K562 (cell line): ENCODE results near the gene SH3RF1. TPM values are rescaled to one million over a fixed set of nuclear protein-coding genes. Genes with fewer than 3 reads are reported as not detected.

Experiments used
- ATAC-seq: fragments of 200-7000 bp; cut with Tn5 transposase; 3 replicates; pipeline ENCODE4 v1.9.1; 2020; ENCODE audit warnings: moderate library complexity
- BruUV-seq: library from RNA; stranded (reverse); fragments of 400-500 nt; replicated peaks from 2 replicates; lab custom pipeline; 2021; lab: Mats Ljungman, UMichigan
- CTCF ChIA-PET: fragments of 300-600 bp; formaldehyde crosslinking; extraction: SDS; loops from one replicate; lab custom pipeline; 2021; ENCODE audit warnings: low intra/inter-chr PET ratio; lab: Yijun Ruan, JAX
- POLR2A ChIA-PET: fragments of 300-600, 350-650 bp; sonication (Branson Sonifier 250); formaldehyde crosslinking; extraction: SDS; loops from one replicate; lab custom pipeline; 2021; ENCODE audit warnings: antibody characterized with exemption, inconsistent platforms; lab: Yijun Ruan, JAX
- DNase-seq, 4 experiments: peaks; one replicate each; pipeline versions ENCODE4 v3.0.0 to v3.0.0-alpha.2; 2011 to 2018; ENCODE audit warnings: low spot score in 3 of 4, mixed read lengths in 3 of 4; ENCODE audit errors: extremely low read depth in 1 of 4
- FAIRE-seq: peaks from 2 replicates; lab custom pipeline; 2011; peaks lifted over from hg19 to GRCh38; lab: Jason Lieb, UNC
- H2AFZ ChIP-seq: 2 replicates; pipeline ENCODE4 v1.6.0; 2011; ENCODE audit warnings: low read depth, low read length, control low read depth, inconsistent platforms
- H3K27ac ChIP-seq: fragments of 200-600 bp; 3 replicates; pipeline ENCODE4 v1.8.0; 2011; ENCODE audit warnings: low read depth, mild to moderate bottlenecking, control low read depth, inconsistent platforms, low read length, moderate library complexity, mixed read lengths; ENCODE audit errors: extremely low read depth
- H3K27me3 ChIP-seq, 2 experiments: fragments of 300-600 bp in 1 of 2; 2 replicates in 1 of 2; 3 replicates in 1 of 2; pipeline versions ENCODE4 v1.6.0 to v1.8.0; 2011; ENCODE audit warnings: inconsistent platforms in 2 of 2, low read length in 2 of 2, mild to moderate bottlenecking in 1 of 2, mixed read lengths in 1 of 2, moderate library complexity in 1 of 2; ENCODE audit not compliant: control insufficient read depth in 2 of 2, insufficient read depth in 2 of 2
- H3K36me3 ChIP-seq: fragments of 300-600 bp; 3 replicates; pipeline ENCODE4 v1.8.0; 2011; ENCODE audit warnings: mild to moderate bottlenecking, low read length, inconsistent platforms; ENCODE audit not compliant: control insufficient read depth, insufficient read depth
- H3K4me1 ChIP-seq, 2 experiments: fragments of 200-600 bp in 1 of 2; replicated peaks in 1 of 2; 2 replicates in 1 of 2; 3 replicates in 1 of 2; pipeline versions ENCODE4 v1.5.1 to v1.8.0; 2011; ENCODE audit warnings: inconsistent platforms in 2 of 2, low read length in 2 of 2, mild to moderate bottlenecking in 1 of 2, mixed read lengths in 1 of 2, moderate library complexity in 1 of 2; ENCODE audit not compliant: control insufficient read depth in 2 of 2, insufficient read depth in 2 of 2
- H3K4me2 ChIP-seq: 2 replicates; pipeline ENCODE4 v1.6.1; 2011; ENCODE audit warnings: low read length, control low read depth, inconsistent platforms, mixed read lengths; ENCODE audit not compliant: insufficient read depth
- H3K4me3 ChIP-seq: fragments of 200-600 bp; sonication (generic), shearing (Covaris generic); 2 replicates; pipeline ENCODE4 v1.5.1; 2016; ENCODE audit warnings: control low read depth, inconsistent platforms
- H3K79me2 ChIP-seq: fragments of 200-600 bp; 3 replicates; pipeline ENCODE4 v1.8.0; 2011; ENCODE audit warnings: low read length, inconsistent platforms; ENCODE audit not compliant: control insufficient read depth, insufficient read depth
- H3K9ac ChIP-seq, 2 experiments: 2 replicates each; pipeline versions ENCODE4 v1.6.0 to v1.6.1; 2011; ENCODE audit warnings: low read depth in 2 of 2, low read length in 2 of 2, control low read depth in 1 of 2, inconsistent platforms in 1 of 2, mild to moderate bottlenecking in 1 of 2, mixed read lengths in 1 of 2; ENCODE audit not compliant: insufficient read depth in 1 of 2
- H3K9me1 ChIP-seq: one replicate; pipeline ENCODE4 v1.6.0; 2011; ENCODE audit warnings: inconsistent platforms, mild to moderate bottlenecking, low read length, moderate library complexity; ENCODE audit not compliant: control insufficient read depth, insufficient read depth
- H3K9me3 ChIP-seq: replicated peaks from 2 replicates; pipeline ENCODE4 v1.5.1; 2011; ENCODE audit warnings: low read depth, low read length, inconsistent platforms; ENCODE audit not compliant: control insufficient read depth, insufficient read depth
- H4K20me1 ChIP-seq: replicated peaks from 2 replicates; pipeline ENCODE4 v1.6.1; 2011; ENCODE audit warnings: low read length, inconsistent platforms, mixed read lengths; ENCODE audit not compliant: control insufficient read depth, insufficient read depth
- ELF2 ChIP-seq: fragments of 250-450 bp; sonication (Bioruptor Pico); IDR thresholded peaks from 2 replicates; pipeline ENCODE4 v1.5.0; 2021; ENCODE audit warnings: mild to moderate bottlenecking
- ETV6 ChIP-seq, 3 experiments: fragments of 150-350 bp in 1 of 3; sonication (generic) in 1 of 3; formaldehyde crosslinking in 1 of 3; IDR thresholded peaks; 2 replicates each; pipeline versions ENCODE4 v1.6.1 to v1.8.0; 2014 to 2022; ENCODE audit warnings: borderline replicate concordance in 2 of 3, low read depth in 2 of 3, antibody characterized with exemption in 1 of 3, low read length in 1 of 3, mild to moderate bottlenecking in 1 of 3, missing genetic modification reagents in 1 of 3
- IFI16 ChIP-seq: fragments of 250-450 bp; sonication (Bioruptor Pico); IDR thresholded peaks from 2 replicates; pipeline ENCODE4 v2.1.2; 2022; ENCODE audit warnings: mild to moderate bottlenecking, inconsistent platforms
- KAT2B ChIP-seq: IDR thresholded peaks from one replicate; pipeline ENCODE4 v1.6.1; 2012; ENCODE audit warnings: low read depth, mild to moderate bottlenecking, control low read depth, inconsistent platforms, low read length, moderate library complexity
- MYC ChIP-seq, 2 experiments: fragments of 250-450 bp in 1 of 2; sonication (Bioruptor Pico) in 1 of 2; IDR thresholded peaks; 2 replicates each; pipeline versions ENCODE4 v1.5.1 to v1.6.1; 2012 to 2021; ENCODE audit warnings: low read depth in 2 of 2, borderline replicate concordance in 1 of 2, improper control_type of control experiment in 1 of 2, low read length in 1 of 2, mild to moderate bottlenecking in 1 of 2, moderate library complexity in 1 of 2
- ZBTB7A ChIP-seq: IDR thresholded peaks from 2 replicates; pipeline ENCODE4 v1.6.1; 2011; ENCODE audit warnings: low read depth, mild to moderate bottlenecking, low read length, moderate library complexity, borderline replicate concordance; ENCODE audit not compliant: control insufficient read depth
- ZNF184 ChIP-seq: sonication (generic); formaldehyde crosslinking; IDR thresholded peaks from 2 replicates; pipeline ENCODE4 v1.5.0; 2020; ENCODE audit warnings: missing genetic modification reagents
- ZNF282 ChIP-seq: sonication (generic); formaldehyde crosslinking; IDR thresholded peaks from 2 replicates; pipeline ENCODE4 v1.8.1; 2023; ENCODE audit warnings: missing genetic modification reagents
- WGBS: fragments of 100-300 bp; shearing (Covaris generic); methylation state at CpG from one replicate; pipeline ENCODE4 v1.1.6; 2016; ENCODE audit warnings: low coverage, mixed read lengths; ENCODE audit not compliant: insufficient coverage; ENCODE audit errors: missing lambda C conversion rate; 5-methylcytosine and 5-hydroxymethylcytosine counted together
- in situ Hi-C: fragments of 300-500 bp; cut with MboI; formaldehyde crosslinking; loops from 4 replicates; pipeline ENCODE4 v1.15.0; 2018; ENCODE audit warnings: inconsistent platforms, mixed read lengths
- intact Hi-C: fragments of 100-400 bp; cut with micrococcal nuclease; formaldehyde crosslinking; loops from 2 replicates; pipeline ENCODE4 v1.14.2; 2022
- polyA plus RNA-seq, 8 experiments: library from polyadenylated mRNA; depleted of rRNA in 4 of 8; stranded (reverse) in 5 of 8; unstranded in 3 of 8; fragments of >200 nt; fragmentation: Nextera tagmentation in 2 of 8; fragmentation: Illumina TruSeq in 1 of 8; extraction: Ambion mirVana in 2 of 8; extraction: Trizol in 1 of 8; gene quantifications; 2 replicates each; pipeline versions ENCODE4 v1.2.1 to v1.2.3, GENCODE V29; 2011 to 2014; ENCODE audit warnings: inconsistent platforms in 1 of 8, missing spikeins in 1 of 8
- total RNA-seq, 7 experiments: library from RNA; depleted of rRNA in 6 of 7; stranded (reverse); fragments of >200 nt in 6 of 7; fragmentation: Illumina TruSeq in 2 of 7; extraction: Trizol in 2 of 7; gene quantifications; 2 replicates each; pipeline versions ENCODE4 v1.2.1 to v1.2.3, GENCODE V29; 2011 to 2021; ENCODE audit warnings: low replicate concordance in 1 of 7
- TF ChIP-seq, protein P1 (sequence below): fragments of 450-650 bp; formaldehyde crosslinking; IDR thresholded peaks from 2 replicates; pipeline ENCODE4 v1.4.0; 2020; ENCODE audit warnings: mild to moderate bottlenecking, mixed read lengths
- TF ChIP-seq, protein P2 (sequence below): sonication (generic); formaldehyde crosslinking; IDR thresholded peaks from 2 replicates; pipeline ENCODE4 v1.8.0; 2022; ENCODE audit warnings: mild to moderate bottlenecking, missing genetic modification reagents
- TF ChIP-seq, protein P3 (sequence below): fragments of 250-450 bp; sonication (Bioruptor Pico); IDR thresholded peaks from 2 replicates; pipeline ENCODE4 v1.5.0; 2021

SH3RF1 gene
- total and polyA plus RNA-seq, 9 of the 15 experiments (the other 6 are each of a cell fraction or from before 2014, with no cell fraction given): 0.04 to 0.16 (median 0.11) TPM; not detected in 6

DNA sequence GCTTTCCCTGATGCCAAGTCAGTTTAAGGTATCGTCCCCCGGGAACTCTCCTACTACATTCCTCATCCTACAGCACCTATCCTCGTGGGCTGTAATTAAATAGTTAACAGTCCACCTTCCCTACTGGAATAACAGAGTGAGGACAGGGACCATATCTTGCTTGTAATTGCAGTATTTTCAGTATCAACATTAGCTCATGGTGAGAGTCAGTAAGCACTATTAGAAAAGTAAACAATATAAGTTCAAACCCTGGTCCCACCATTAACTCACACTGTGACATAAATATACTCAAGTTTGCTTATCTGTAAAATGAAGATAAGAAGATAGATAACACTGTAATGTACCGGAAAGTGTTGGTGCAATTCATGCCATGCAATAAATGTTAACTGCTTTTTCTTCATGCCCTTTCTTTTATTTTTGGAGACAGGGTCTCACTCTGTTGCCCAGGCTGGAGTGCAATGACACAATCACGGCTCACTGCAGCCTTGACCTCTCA lies 61.3 kb downstream of the SH3RF1 start:
- no peaks in the 10 kb centered on the region for H3K9me1 ChIP-seq
- intact Hi-C loops: no loop called here
- 7% methylated on average over 5 of the region's 5 CpGs for WGBS
- no peak for DNase-seq
- TF ChIP-seq MYC (IDR thresholded peaks at IDR 0.05; ENCODE audit: low read depth, low read length): no peak
- TF ChIP-seq MYC (CRISPR knock-in tag; IDR thresholded peaks at IDR 0.05; ENCODE audit: borderline replicate concordance, low read depth): no peak
- TF ChIP-seq, protein P1, sequence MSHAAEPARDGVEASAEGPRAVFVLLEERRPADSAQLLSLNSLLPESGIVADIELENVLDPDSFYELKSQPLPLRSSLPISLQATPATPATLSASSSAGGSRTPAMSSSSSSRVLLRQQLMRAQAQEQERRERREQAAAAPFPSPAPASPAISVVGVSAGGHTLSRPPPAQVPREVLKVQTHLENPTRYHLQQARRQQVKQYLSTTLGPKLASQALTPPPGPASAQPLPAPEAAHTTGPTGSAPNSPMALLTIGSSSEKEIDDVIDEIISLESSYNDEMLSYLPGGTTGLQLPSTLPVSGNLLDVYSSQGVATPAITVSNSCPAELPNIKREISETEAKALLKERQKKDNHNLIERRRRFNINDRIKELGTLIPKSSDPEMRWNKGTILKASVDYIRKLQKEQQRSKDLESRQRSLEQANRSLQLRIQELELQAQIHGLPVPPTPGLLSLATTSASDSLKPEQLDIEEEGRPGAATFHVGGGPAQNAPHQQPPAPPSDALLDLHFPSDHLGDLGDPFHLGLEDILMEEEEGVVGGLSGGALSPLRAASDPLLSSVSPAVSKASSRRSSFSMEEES (CRISPR knock-in tag): no peak
- no peak for TF ChIP-seq IFI16 (CRISPR knock-in tag)
- ChIA-PET POLR2A (no interaction called here), CTCF (no interaction called here)
- H3K9ac ChIP-seq: no peak overlapping the region
- H3K9me3 ChIP-seq: no peaks in the 10 kb centered on the region
- no peaks in the 10 kb centered on the region for H3K79me2 ChIP-seq
- no peak for FAIRE-seq
- no TSS peak for BruUV-seq
- no peak for ATAC-seq
- H3K4me3 ChIP-seq: no peak overlapping the region
- no peaks in the 10 kb centered on the region for H4K20me1 ChIP-seq
- no peak overlapping the region for H2AFZ ChIP-seq
- no peaks in the 10 kb centered on the region for H3K27me3 ChIP-seq
- in situ Hi-C loops: no loop called here
- no peaks in the 10 kb centered on the region for H3K36me3 ChIP-seq
- H3K4me2 ChIP-seq: no peak overlapping the region
- no peak overlapping the region for H3K27ac ChIP-seq
- H3K4me1 ChIP-seq: no peaks in the 10 kb centered on the region

DNA sequence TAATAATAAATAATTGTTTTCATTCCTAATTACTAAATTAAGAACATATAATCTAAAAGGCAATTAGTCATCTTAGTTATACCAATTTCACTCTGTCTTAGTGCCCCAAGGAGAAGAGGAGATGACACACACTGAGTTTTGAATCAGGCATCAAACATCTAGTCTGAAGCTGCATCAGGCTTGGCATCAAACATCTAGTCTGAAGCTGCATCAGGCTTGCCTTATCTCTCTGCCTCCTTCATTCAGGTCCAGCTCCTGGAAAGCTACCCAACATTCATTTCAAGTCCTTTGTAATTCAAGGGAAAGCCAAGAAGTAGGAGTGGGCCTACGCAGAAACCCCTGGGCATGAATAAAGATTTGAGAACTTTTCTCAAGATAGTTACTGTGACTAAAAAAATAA lies 62.2 kb downstream of the SH3RF1 start:
- CTCF ChIA-PET: no interaction called here
- Histone ChIP-seq H2AFZ (no peak overlapping the region), H3K4me2 (no peak overlapping the region), H3K36me3 (no peaks in the 10 kb centered on the region), H4K20me1 (no peaks in the 10 kb centered on the region), H3K9me1 (no peaks in the 10 kb centered on the region), H3K9me3 (no peaks in the 10 kb centered on the region), H3K4me1 (no peaks in the 10 kb centered on the region), H3K79me2 (no peaks in the 10 kb centered on the region), H3K27me3 (no peaks in the 10 kb centered on the region), H3K27ac (no peak overlapping the region), H3K4me3 (no peak overlapping the region), H3K9ac (no peak overlapping the region)
- DNase-seq (no peak), FAIRE-seq (no peak), ATAC-seq (no peak)
- no TSS peak for BruUV-seq
- WGBS: 7% methylated on average over 1 of the region's 1 CpG
- POLR2A ChIA-PET: no interaction called here
- in situ Hi-C loops: no loop called here
- intact Hi-C loops: no loop called here
- TF ChIP-seq ELF2 (CRISPR knock-in tag) (no peak), ETV6 (IDR thresholded peaks at IDR 0.05; ENCODE audit: borderline replicate concordance in 1 of 2, low read depth in 2 of 2, low read length in 1 of 2) (no peak), ETV6 (CRISPR knock-in tag; IDR thresholded peaks at IDR 0.05; ENCODE audit: borderline replicate concordance) (no peak), ZNF184 (no peak), ZNF282 (CRISPR knock-in tag) (no peak), KAT2B (no peak), ZBTB7A (no peak)
- TF ChIP-seq, protein P2, sequence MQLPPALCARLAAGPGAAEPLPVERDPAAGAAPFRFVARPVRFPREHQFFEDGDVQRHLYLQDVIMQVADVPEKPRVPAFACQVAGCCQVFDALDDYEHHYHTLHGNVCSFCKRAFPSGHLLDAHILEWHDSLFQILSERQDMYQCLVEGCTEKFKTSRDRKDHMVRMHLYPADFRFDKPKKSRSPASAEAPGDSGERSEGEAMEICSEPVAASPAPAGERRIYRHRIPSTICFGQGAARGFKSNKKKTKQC (CRISPR knock-in tag): no peak
- TF ChIP-seq, protein P3, sequence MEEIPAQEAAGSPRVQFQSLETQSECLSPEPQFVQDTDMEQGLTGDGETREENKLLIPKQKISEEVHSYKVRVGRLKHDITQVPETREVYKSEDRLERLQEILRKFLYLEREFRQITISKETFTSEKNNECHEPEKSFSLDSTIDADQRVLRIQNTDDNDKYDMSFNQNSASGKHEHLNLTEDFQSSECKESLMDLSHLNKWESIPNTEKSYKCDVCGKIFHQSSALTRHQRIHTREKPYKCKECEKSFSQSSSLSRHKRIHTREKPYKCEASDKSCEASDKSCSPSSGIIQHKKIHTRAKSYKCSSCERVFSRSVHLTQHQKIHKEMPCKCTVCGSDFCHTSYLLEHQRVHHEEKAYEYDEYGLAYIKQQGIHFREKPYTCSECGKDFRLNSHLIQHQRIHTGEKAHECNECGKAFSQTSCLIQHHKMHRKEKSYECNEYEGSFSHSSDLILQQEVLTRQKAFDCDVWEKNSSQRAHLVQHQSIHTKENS: no peak
